Right cardiac atrium (tissue), 5 donors: ENCODE data around the gene PCSK7. TPM values are rescaled to one million over a fixed set of nuclear protein-coding genes. Genes with fewer than 3 reads are reported as not detected.

Experiments
- ATAC-seq, 2 donors: fragments of 200-7000 bp; cut with Tn5 transposase; one replicate each; pipeline versions ENCODE4 v1.8.0 to v1.9.1; 2020; ENCODE audit warnings: moderate library complexity in 2 of 2, mild to moderate bottlenecking in 1 of 2
- DNase-seq, 3 donors: peaks; one replicate each; pipeline ENCODE4 v3.0.0-alpha.2; 2020
- H3K27ac ChIP-seq: one replicate; pipeline ENCODE4 v1.5.1; 2013; ENCODE audit warnings: mild to moderate bottlenecking, low read length, control low read depth, moderate library complexity
- H3K27me3 ChIP-seq: one replicate; pipeline ENCODE4 v1.6.1; 2013; ENCODE audit not compliant: control insufficient read depth, insufficient read depth
- H3K4me1 ChIP-seq: one replicate; pipeline ENCODE4 v1.6.1; 2013; ENCODE audit warnings: low read length; ENCODE audit not compliant: control insufficient read depth, insufficient read depth
- H3K4me3 ChIP-seq: one replicate; pipeline ENCODE4 v1.5.1; 2013; ENCODE audit warnings: low read length, control low read depth
- H3K9me3 ChIP-seq: one replicate; pipeline ENCODE4 v1.6.1; 2013; ENCODE audit warnings: low read length; ENCODE audit not compliant: control insufficient read depth
- WGBS: extraction: QIAGEN DNeasy Blood & Tissue Kit; methylation state at CpG from one replicate; pipeline ENCODE4 v1.1.7; 2013; 5-methylcytosine and 5-hydroxymethylcytosine counted together
- intact Hi-C, 4 donors: fragments of 100-400 bp; cut with DNase I; formaldehyde crosslinking; loops; one replicate each; pipeline versions ENCODE4 v1.11.0 to v1.14.0; 2022 to 2023
- polyA plus RNA-seq: library from polyadenylated mRNA; stranded (reverse); fragments of 200-250 nt; gene quantifications from one replicate; pipeline ENCODE4 v1.2.3, GENCODE V29; 2013
- total RNA-seq, 4 donors: library from RNA; stranded (reverse); fragmentation: NEBNext Ultra II Directional; extraction: Animal tissue kit (Norgen Biotek cat#: 25700); gene quantifications; one replicate each; pipeline ENCODE4 v1.2.1, GENCODE V29; 2021
- donor health status: healthy with polysubstance abuse.
- donor health status: DM: no; HTN: yes; CAD: no.
- donor health status: DM: no; HTN: no; CAD: no.
- donor health status: DM: no; HTN: yes; CAD: no; lungs with severe emphysema.
- donor health status: DM: yes; HTN: yes; CAD: no.

PCSK7 gene
- total and polyA plus RNA-seq, 5 donors, result 25.7 to 39.2 (median 29.2) TPM

DNA sequence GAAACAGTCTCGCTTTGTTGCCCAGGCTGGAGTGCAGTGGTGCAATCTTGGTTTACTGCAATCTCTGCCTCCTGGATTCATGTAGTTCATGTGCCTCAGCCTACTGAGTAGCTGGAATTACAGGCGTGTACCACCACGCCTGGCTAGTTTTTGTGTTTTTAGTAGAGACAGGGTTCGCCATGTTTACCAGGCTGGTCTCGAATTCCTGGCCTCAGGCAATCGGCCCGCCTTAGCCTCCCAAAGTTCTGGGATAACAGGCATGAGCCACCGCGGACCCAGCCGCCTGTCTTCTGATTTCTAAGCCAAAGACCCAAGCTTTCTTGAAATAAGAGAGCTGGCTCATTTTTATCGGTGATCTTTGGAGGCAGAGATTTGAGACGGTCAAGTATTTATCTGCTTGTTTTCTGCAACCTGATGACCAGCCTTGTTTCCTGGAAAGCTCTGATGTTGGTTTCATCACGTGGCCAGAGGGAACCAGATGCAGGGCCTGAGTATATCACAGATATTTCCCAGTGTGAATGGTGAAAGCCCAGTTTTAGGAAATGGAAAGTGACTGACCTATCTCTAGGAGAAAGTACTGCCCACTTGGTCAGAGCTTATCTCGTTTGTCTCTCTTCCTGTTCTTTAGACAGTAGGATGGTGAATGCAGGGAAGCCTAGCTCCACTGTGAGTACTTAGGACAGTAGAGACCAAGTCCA lies 59.0 kb downstream of the PCSK7 start:
- H3K4me1 ChIP-seq, result peaks cover 9% of the 10 kb centered on the region
- no peak overlapping the region for H3K4me3 ChIP-seq
- H3K27me3 ChIP-seq, result no peaks in the 10 kb centered on the region
- ATAC-seq (peak; percentile 70 to 75), DNase-seq (peak in 2 of 3 donors; percentile 47 to 63)
- H3K27ac ChIP-seq, result peak overlapping the region; percentile 63
- 46% methylated on average over 14 of the region's 14 CpGs for WGBS
- no peaks in the 10 kb centered on the region for H3K9me3 ChIP-seq
- intact Hi-C loops, result no loop called here

DNA sequence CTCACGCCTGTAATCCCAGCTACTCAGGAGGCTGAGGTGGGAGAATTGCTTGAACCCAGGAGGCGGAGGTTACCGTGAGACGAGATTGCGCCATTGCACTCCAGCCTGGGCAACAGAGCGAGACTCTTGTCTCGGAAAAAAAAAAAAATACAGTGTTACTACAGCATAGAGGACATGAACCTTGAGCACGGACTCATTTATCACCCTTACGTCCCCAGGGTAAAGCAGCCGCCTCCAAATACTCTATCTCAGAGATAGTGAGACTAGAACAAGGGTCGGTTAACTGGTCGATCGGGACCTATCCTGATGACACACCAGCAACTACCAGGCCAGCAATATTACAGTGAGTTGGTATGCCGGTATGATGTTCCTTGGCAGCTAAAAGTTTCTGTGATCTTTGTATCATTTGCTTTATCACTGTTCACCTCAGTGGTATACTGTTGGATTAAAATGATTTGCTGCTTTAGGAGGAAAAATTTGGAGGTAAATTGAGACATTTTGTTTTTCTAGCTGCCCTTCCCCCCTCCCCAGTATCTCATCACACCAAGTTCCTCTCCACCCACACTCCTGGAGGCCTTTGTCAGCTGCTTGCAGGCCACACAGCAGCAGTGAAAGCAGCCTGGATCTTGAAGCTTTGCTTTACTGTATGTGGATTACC lies 60.3 kb downstream of the PCSK7 start:
- Histone ChIP-seq H3K9me3 (no peaks in the 10 kb centered on the region), H3K27me3 (no peaks in the 10 kb centered on the region), H3K4me3 (no peak overlapping the region), H3K27ac (peak overlapping the region; percentile 53), H3K4me1 (peaks cover 9% of the 10 kb centered on the region)
- ATAC-seq, result peak; percentile 19 to 33
- peak in 2 of 3 donors; percentile 45 to 51 for DNase-seq
- WGBS, result 55% methylated on average over 14 of the region's 14 CpGs
- intact Hi-C loops, result no loop called here

DNA sequence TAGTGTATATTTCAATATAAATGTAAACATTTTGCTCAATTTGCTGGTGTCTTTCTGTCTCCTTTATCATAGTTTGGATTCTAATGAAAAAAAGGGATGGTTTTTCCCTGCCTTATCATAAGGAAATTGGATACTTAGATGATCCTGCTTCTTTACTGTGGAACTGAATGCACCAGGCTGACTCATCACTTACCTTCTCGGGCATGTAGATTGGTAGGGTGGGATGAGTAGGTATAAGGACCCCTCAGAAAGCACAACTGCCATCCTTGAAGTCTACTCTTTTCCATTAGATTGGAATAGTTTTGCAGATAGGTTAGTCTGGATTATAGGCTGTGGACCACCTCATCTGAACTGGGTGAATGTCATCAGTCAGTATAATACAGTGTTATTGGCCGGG lies 60.9 kb downstream of the PCSK7 start:
- ATAC-seq, result no peak
- Histone ChIP-seq H3K9me3 (no peaks in the 10 kb centered on the region), H3K4me3 (no peak overlapping the region), H3K27ac (peak overlapping the region; percentile 53), H3K27me3 (no peaks in the 10 kb centered on the region), H3K4me1 (peaks cover 9% of the 10 kb centered on the region)
- 96% methylated on average over 2 of the region's 2 CpGs for WGBS
- intact Hi-C loops, result no loop called here
- no peak for DNase-seq

DNA sequence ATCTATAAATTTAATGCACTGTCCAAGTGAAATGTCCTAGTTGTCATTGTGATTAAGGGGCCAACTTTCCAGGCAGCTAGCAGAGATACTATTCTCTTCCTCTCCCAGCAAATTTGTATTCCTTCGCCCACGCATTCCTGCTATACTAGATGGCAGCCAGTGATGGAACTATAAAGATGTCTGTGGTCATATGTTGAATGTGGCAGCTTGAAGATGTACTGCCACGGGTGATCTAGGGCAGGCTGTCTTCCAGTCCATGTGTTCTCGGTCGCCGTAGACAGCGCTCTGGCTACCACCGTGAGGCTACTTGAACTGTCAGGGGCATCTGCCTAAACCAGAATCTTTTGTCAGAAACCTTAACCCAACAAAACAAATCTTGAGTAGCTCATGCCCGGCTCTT lies 61.7 kb downstream of the PCSK7 start:
- Histone ChIP-seq H3K4me3 (no peak overlapping the region), H3K9me3 (no peaks in the 10 kb centered on the region), H3K27me3 (no peaks in the 10 kb centered on the region), H3K27ac (no peak overlapping the region), H3K4me1 (peaks cover 9% of the 10 kb centered on the region)
- intact Hi-C loops, result no loop called here
- peak in 1 of 3 donors; percentile 8 for DNase-seq
- WGBS, result 84% methylated on average over 9 of the region's 9 CpGs
- no peak for ATAC-seq

DNA sequence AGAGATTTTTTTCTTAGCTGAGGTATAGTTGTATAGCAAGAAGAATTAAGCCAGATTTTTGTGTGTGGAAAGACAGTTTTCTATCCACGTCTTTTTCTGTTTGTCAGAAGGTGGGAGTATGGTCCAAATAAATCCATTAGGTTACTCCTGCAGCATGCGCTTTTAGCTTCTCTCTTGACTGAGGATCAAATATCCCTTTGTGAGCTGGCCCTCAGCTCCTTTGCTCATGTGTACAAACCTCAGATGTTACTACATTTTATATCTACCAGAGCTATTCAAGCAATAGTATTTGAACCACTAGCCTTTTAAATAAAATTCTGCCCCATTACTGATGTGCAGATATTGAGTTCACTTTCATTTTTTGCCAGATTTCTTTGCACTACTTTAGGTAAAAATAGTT lies 62.1 kb downstream of the PCSK7 start:
- ATAC-seq, result no peak
- no peak overlapping the region for H3K27ac ChIP-seq
- peaks cover 9% of the 10 kb centered on the region for H3K4me1 ChIP-seq

DNA sequence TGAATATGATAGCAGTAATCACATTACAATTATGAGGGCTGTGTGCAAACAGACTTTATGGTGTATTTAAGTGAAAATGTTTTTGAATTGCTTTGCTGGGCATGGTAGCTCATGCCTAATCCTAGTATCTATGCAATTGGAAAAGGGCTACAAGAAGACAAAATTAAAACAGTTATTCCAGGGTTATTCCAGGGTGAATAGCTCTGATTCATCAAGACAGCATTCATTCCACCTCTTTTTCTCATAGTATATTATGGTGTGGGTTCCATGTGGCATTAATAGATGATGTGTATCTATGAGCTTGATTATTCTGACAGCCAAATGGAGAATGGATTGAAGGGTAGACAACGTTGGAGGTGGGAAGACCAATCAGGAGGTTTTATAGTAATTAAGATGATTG lies 65.4 kb downstream of the PCSK7 start:
- no peaks in the 10 kb centered on the region for H3K27me3 ChIP-seq
- H3K9me3 ChIP-seq, result no peaks in the 10 kb centered on the region
- DNase-seq (no peak), ATAC-seq (no peak)
- 66% methylated on average over 1 of the region's 1 CpG for WGBS
- peaks cover 2% of the 10 kb centered on the region for H3K4me1 ChIP-seq
- no peak overlapping the region for H3K27ac ChIP-seq
- H3K4me3 ChIP-seq, result no peak overlapping the region
- intact Hi-C loops, result no loop called here

More for the DNA sequence above, 62.1 kb downstream of the PCSK7 start:
- Histone ChIP-seq H3K27me3 (no peaks in the 10 kb centered on the region), H3K9me3 (no peaks in the 10 kb centered on the region), H3K4me3 (no peak overlapping the region)
- intact Hi-C loops, result no loop called here
- 77% methylated on average over 2 of the region's 2 CpGs for WGBS
- no peak for DNase-seq

DNA sequence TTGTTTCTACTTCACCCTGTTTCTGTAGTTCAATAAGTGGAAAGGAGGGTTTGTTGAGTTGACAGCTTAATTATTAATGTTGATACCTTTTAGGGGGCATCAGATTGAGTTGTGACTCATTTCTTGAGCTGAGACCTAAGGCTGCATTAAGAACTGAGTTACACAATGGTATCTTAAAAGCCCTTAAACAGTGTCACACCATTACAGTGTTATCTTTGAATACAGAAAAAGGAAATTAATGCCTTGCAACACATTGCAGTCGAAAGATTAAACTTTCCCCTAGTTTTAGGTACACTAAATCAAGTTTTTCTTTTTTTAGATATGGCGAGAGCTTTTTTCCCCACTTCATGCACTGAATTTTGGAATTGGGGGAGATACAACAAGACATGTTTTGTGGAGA lies 71.0 kb downstream of the PCSK7 start:
- peak in 1 of 2 donors; percentile 75 for ATAC-seq
- Histone ChIP-seq H3K27me3 (no peaks in the 10 kb centered on the region), H3K4me3 (no peak overlapping the region), H3K27ac (no peak overlapping the region), H3K4me1 (peaks cover 2% of the 10 kb centered on the region), H3K9me3 (no peaks in the 10 kb centered on the region)
- intact Hi-C loops, result no loop called here
- no peak for DNase-seq
- 63% methylated on average over 2 of the region's 2 CpGs for WGBS

DNA sequence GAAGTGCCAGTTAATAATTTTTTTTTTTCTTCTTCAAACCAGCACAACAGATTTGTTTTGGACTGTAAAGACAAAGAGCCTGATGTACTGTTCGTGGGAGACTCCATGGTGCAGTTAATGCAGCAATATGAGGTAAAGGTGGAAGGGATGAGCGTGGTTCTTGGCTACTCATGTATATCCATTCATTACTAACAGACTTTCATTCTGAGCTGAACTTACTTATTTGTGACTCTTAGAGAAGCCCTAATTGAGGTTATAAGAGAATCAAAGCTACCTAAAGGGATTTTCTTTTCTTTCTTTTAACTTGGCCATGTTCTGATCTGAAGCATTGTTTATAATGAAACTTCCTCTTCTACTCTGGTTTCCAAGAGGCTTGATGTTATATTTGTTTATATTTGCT lies 72.0 kb downstream of the PCSK7 start:
- intact Hi-C loops, result no loop called here
- no peak for ATAC-seq
- H3K4me3 ChIP-seq, result no peak overlapping the region
- WGBS, result 89% methylated on average over 2 of the region's 2 CpGs
- DNase-seq, result no peak
- peaks cover 2% of the 10 kb centered on the region for H3K4me1 ChIP-seq
- H3K27ac ChIP-seq, result no peak overlapping the region
- H3K9me3 ChIP-seq, result no peaks in the 10 kb centered on the region
- no peaks in the 10 kb centered on the region for H3K27me3 ChIP-seq

DNA sequence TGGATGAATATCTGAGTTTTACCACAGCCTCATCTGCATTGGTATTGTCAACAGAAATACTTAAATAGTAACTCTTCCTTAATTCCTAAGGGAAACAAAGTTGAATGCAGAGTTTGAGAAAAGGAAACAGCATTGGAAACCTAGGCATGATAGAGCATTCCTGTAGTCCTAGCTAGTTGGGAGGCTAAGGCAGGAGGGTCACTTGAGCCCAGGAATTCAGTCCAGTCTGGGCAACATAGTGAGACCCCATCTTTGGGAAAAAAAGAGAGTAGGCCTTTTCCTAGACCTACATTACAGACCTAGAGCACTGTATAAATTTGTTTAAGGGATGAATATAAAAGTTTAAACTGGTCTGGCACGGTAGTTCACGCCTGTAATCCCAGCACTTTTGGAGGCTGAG lies 74.4 kb downstream of the PCSK7 start:
- intact Hi-C loops, result no loop called here

DNA sequence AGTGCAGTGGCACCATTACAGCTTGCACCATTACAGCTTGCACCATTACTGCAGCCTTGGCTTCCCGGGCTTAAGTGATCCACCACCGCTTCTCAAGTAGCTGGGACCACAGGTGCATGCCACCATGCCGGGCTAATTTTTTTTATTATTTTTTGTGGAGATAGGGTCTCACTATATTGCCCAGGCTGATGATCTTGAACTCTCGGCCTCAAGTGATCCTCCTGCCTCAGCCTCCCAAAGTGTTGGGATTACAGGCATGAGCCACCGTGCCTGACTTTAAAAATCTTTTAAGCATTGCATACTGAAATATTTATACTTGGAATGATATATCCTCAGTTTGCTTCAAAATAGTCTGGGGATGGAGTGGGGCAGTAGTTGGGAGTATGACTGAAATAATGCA lies 77.4 kb downstream of the PCSK7 start:
- DNase-seq (no peak), ATAC-seq (no peak)
- Histone ChIP-seq H3K4me1 (no peaks in the 10 kb centered on the region), H3K9me3 (no peaks in the 10 kb centered on the region), H3K27ac (no peak overlapping the region), H3K27me3 (no peaks in the 10 kb centered on the region), H3K4me3 (no peak overlapping the region)
- 96% methylated on average over 5 of the region's 5 CpGs for WGBS
- intact Hi-C loops, result no loop called here

More for the DNA sequence above, 74.4 kb downstream of the PCSK7 start:
- Histone ChIP-seq H3K9me3 (no peaks in the 10 kb centered on the region), H3K27me3 (no peaks in the 10 kb centered on the region), H3K4me3 (no peak overlapping the region), H3K27ac (no peak overlapping the region), H3K4me1 (peaks cover 2% of the 10 kb centered on the region)
- WGBS, result 97% methylated on average over 2 of the region's 2 CpGs
- ATAC-seq (no peak), DNase-seq (no peak)
